Hepatocyte (in vitro differentiated cells): Measurements from ENCODE around the gene AGTPBP1. TPM values are rescaled to one million over a fixed set of nuclear protein-coding genes. Genes with fewer than 3 reads are reported as not detected.

Experiments used
- DNase-seq: peaks from one replicate; pipeline ENCODE4 v3.0.0-alpha.2; 2016; ENCODE audit warnings: low spot score
- H2AFZ ChIP-seq: fragments of 200-600 bp; sonication (generic); 2 replicates; pipeline ENCODE4 v1.6.0; 2016; ENCODE audit warnings: antibody characterized with exemption, mild to moderate bottlenecking
- H3K27ac ChIP-seq: fragments of 200-600 bp; sonication (generic); 2 replicates; pipeline ENCODE4 v1.5.1; 2016; ENCODE audit warnings: mild to moderate bottlenecking
- H3K27me3 ChIP-seq: fragments of 200-600 bp; sonication (generic); 2 replicates; pipeline ENCODE4 v1.6.1; 2016
- H3K36me3 ChIP-seq: fragments of 200-600 bp; sonication (generic); replicated peaks from 2 replicates; pipeline ENCODE4 v1.5.1; 2016; ENCODE audit warnings: low read depth; ENCODE audit not compliant: insufficient read depth
- H3K4me1 ChIP-seq: fragments of 200-600 bp; sonication (generic); 2 replicates; pipeline ENCODE4 v1.5.1; 2016; ENCODE audit warnings: mild to moderate bottlenecking, moderate library complexity; ENCODE audit not compliant: insufficient read depth
- H3K4me2 ChIP-seq: fragments of 200-600 bp; sonication (generic); 2 replicates; pipeline ENCODE4 v1.6.0; 2016
- H3K4me3 ChIP-seq: fragments of 200-600 bp; sonication (generic); 2 replicates; pipeline ENCODE4 v1.5.1; 2016; ENCODE audit warnings: mild to moderate bottlenecking
- H3K79me2 ChIP-seq: fragments of 200-600 bp; sonication (generic); 2 replicates; pipeline ENCODE4 v1.6.0; 2017; ENCODE audit warnings: mild to moderate bottlenecking
- H3K9me2 ChIP-seq: fragments of 200-600 bp; sonication (generic); replicated peaks from 2 replicates; pipeline ENCODE4 v1.6.0; 2017; ENCODE audit warnings: mild to moderate bottlenecking; ENCODE audit not compliant: insufficient read depth
- H3K9me3 ChIP-seq: fragments of 200-600 bp; sonication (generic); 2 replicates; pipeline ENCODE4 v1.5.1; 2016; ENCODE audit warnings: low read depth, mild to moderate bottlenecking
- H4K20me1 ChIP-seq: fragments of 200-600 bp; sonication (generic); 2 replicates; pipeline ENCODE4 v1.6.0; 2016; ENCODE audit warnings: mild to moderate bottlenecking; ENCODE audit not compliant: insufficient read depth, poor library complexity, severe bottlenecking
- CTCF ChIP-seq: fragments of 200-600 bp; sonication (generic); IDR thresholded peaks from 2 replicates; pipeline ENCODE4 v1.5.1; 2016; ENCODE audit warnings: antibody characterized with exemption, mild to moderate bottlenecking; ENCODE audit not compliant: poor library complexity
- EZH2 ChIP-seq: fragments of 200-600 bp; sonication (generic); IDR thresholded peaks from 2 replicates; pipeline ENCODE4 v1.6.1; 2016; ENCODE audit warnings: antibody characterized with exemption, mild to moderate bottlenecking, borderline replicate concordance
- EZH2phosphoT487 ChIP-seq: fragments of 200-600 bp; sonication (generic); IDR thresholded peaks from one replicate; pipeline ENCODE4 v1.6.1; 2018; ENCODE audit warnings: antibody characterized with exemption, mild to moderate bottlenecking, low read depth, moderate library complexity; ENCODE audit not compliant: unreplicated experiment, severe bottlenecking
- WGBS: methylation state at CpG from one replicate; pipeline ENCODE4 v1.1.6; 2016; ENCODE audit warnings: low lambda C conversion rate; ENCODE audit errors: missing lambda C conversion rate; 5-methylcytosine and 5-hydroxymethylcytosine counted together
- polyA plus RNA-seq: library from polyadenylated mRNA; unstranded; fragments of >200 nt; fragmentation: Nextera tagmentation; extraction: Ambion mirVana; gene quantifications from 2 replicates; pipeline ENCODE4 v1.2.1, GENCODE V29; 2016
- total RNA-seq: library from RNA; depleted of rRNA; stranded (reverse); fragments of >200 nt; gene quantifications from 2 replicates; pipeline ENCODE4 v1.2.3, GENCODE V29; 2014

The AGTPBP1 gene
- total and polyA plus RNA-seq, 2 experiments from 2014 or later = 7.6 to 16.8 TPM

GRCh38 chr9:85740787-85741094 is 1.0 kb downstream of the AGTPBP1 start:
- Histone ChIP-seq H2AFZ (peak overlapping the region; percentile 97), H3K36me3 (no peaks in the 10 kb centered on the region), H3K9me3 (no peaks in the 10 kb centered on the region), H3K79me2 (peaks cover 49% of the 10 kb centered on the region), H3K4me2 (peak overlapping the region; percentile 92), H3K4me3 (peak overlapping the region; percentile 94), H3K27me3 (no peaks in the 10 kb centered on the region), H3K27ac (peak overlapping the region; percentile 96), H3K9me2 (no peaks in the 10 kb centered on the region), H3K4me1 (peaks cover 5% of the 10 kb centered on the region), H4K20me1 (no peaks in the 10 kb centered on the region)
- DNase-seq = no peak
- TF ChIP-seq EZH2phosphoT487 (no peak), CTCF (no peak), EZH2 (no peak)
- 2% methylated on average over 8 of the region's 8 CpGs for WGBS

GRCh38 chr9:85738509-85738908 is 3.2 kb downstream of the AGTPBP1 start:
- TF ChIP-seq CTCF = no peak
- peaks cover 5% of the 10 kb centered on the region for H3K4me1 ChIP-seq
- no peak overlapping the region for H3K27ac ChIP-seq
- no peaks in the 10 kb centered on the region for H3K9me2 ChIP-seq
- no peaks in the 10 kb centered on the region for H3K27me3 ChIP-seq
- H3K4me2 ChIP-seq = no peak overlapping the region
- 88% methylated on average over 2 of the region's 2 CpGs for WGBS
- H3K36me3 ChIP-seq = no peaks in the 10 kb centered on the region
- H3K9me3 ChIP-seq = no peaks in the 10 kb centered on the region
- H3K79me2 ChIP-seq = peaks cover 69% of the 10 kb centered on the region
- H2AFZ ChIP-seq = no peak overlapping the region
- no peak overlapping the region for H3K4me3 ChIP-seq
- no peaks in the 10 kb centered on the region for H4K20me1 ChIP-seq
- no peak for DNase-seq

GRCh38 chr9:85737671-85738070 is 4.1 kb downstream of the AGTPBP1 start:
- Histone ChIP-seq H3K9me2 (no peaks in the 10 kb centered on the region), H3K9me3 (no peaks in the 10 kb centered on the region), H3K4me2 (no peak overlapping the region), H3K79me2 (peaks cover 78% of the 10 kb centered on the region), H4K20me1 (no peaks in the 10 kb centered on the region), H3K27ac (no peak overlapping the region), H3K27me3 (no peaks in the 10 kb centered on the region), H3K4me3 (no peak overlapping the region), H3K4me1 (peaks cover 3% of the 10 kb centered on the region), H2AFZ (no peak overlapping the region), H3K36me3 (no peaks in the 10 kb centered on the region)
- no peak for TF ChIP-seq EZH2
- no peak for TF ChIP-seq CTCF
- TF ChIP-seq EZH2phosphoT487 = no peak
- no peak for DNase-seq
- WGBS = 61% methylated on average over 3 of the region's 3 CpGs
